Progenitor cell of endocrine pancreas (in vitro differentiated cells): ENCODE measurements around the gene WNT3A. TPM values are rescaled to one million over a fixed set of nuclear protein-coding genes. Genes with fewer than 3 reads are reported as not detected.
A peak's percentile ranks its signal among the peaks of the same experiment; 100 is the strongest.

ENCODE experiments used
- DNase-seq: peaks from one replicate; pipeline ENCODE4 v3.0.0; 2021; ENCODE audit warnings: low spot score; ENCODE audit not compliant: unreplicated experiment
- H3K27ac Mint-ChIP-seq: 2 replicates; pipeline ENCODE4 v1.8.0; 2021; ENCODE audit warnings: mild to moderate bottlenecking, moderate library complexity, mixed read lengths
- H3K27me3 Mint-ChIP-seq: 2 replicates; pipeline ENCODE4 v1.8.0; 2021; ENCODE audit warnings: mixed read lengths
- H3K36me3 Mint-ChIP-seq: 2 replicates; pipeline ENCODE4 v1.8.0; 2022; ENCODE audit warnings: mixed read lengths; ENCODE audit not compliant: insufficient read depth
- H3K4me1 Mint-ChIP-seq: 2 replicates; pipeline ENCODE4 v1.8.0; 2021; ENCODE audit warnings: low read depth, mixed read lengths
- H3K4me3 Mint-ChIP-seq: 2 replicates; pipeline ENCODE4 v1.8.0; 2021; ENCODE audit warnings: low read depth, mild to moderate bottlenecking, moderate library complexity, mixed read lengths
- H3K9me3 Mint-ChIP-seq: 2 replicates; pipeline ENCODE4 v1.8.0; 2021; ENCODE audit warnings: low read depth, mixed read lengths
- total RNA-seq: library from RNA; stranded (reverse); gene quantifications from 2 replicates; pipeline ENCODE4 v1.2.1, GENCODE V29; 2021
- TF ChIP-seq, protein P1 (sequence below): fragments of 200-600 bp; sonication (generic); IDR thresholded peaks from one replicate; pipeline ENCODE4 v1.5.0; 2021; ENCODE audit warnings: antibody characterized with exemption, mild to moderate bottlenecking; ENCODE audit not compliant: unreplicated experiment

The WNT3A gene
- total RNA-seq, 1 donor from 2014 or later: not detected

DNA sequence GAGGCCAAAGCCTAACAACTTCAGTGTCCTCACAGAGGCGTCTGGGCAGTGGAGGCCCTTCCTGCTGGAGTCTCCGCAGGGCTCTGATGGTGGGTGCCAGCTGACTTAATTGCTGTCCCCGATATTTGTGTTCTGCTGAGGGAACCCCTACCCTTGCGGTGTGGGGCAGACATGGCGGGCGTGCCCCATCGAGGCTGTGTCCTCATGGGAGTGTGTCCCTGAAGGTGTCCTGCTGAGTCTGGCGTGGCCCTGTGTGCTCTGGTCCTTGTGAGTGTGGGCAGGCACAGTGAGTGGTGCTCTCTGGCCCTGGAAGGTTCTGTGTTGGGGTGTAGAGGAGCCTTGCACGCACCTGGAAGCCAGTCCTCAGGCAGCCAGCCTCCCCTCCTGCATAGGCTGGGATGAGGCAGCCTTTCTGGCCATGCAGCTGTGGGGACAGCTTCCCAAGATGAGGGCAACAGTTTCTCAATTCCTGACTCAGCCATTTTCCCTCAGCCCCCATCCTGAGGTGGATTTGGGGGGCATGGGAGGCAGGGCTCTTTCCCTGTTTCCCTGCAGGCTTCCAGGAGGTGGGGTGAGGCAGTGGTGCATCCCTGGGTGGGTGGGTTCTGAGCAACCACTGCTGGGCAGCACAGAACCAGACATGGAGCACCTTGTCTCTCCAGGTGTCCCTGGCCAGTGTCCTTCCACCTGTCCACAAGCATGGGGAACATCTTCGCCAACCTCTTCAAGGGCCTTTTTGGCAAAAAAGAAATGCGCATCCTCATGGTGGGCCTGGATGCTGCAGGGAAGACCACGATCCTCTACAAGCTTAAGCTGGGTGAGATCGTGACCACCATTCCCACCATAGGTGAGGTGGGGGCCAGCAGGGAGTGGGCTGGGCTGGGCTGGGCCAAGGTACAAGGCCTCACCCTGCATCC lies 89.9 kb downstream of the WNT3A start:
- TF ChIP-seq, protein P1, sequence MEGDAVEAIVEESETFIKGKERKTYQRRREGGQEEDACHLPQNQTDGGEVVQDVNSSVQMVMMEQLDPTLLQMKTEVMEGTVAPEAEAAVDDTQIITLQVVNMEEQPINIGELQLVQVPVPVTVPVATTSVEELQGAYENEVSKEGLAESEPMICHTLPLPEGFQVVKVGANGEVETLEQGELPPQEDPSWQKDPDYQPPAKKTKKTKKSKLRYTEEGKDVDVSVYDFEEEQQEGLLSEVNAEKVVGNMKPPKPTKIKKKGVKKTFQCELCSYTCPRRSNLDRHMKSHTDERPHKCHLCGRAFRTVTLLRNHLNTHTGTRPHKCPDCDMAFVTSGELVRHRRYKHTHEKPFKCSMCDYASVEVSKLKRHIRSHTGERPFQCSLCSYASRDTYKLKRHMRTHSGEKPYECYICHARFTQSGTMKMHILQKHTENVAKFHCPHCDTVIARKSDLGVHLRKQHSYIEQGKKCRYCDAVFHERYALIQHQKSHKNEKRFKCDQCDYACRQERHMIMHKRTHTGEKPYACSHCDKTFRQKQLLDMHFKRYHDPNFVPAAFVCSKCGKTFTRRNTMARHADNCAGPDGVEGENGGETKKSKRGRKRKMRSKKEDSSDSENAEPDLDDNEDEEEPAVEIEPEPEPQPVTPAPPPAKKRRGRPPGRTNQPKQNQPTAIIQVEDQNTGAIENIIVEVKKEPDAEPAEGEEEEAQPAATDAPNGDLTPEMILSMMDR: no peak
- H3K4me1 Mint-ChIP-seq: peaks cover 8% of the 10 kb centered on the region
- no peak overlapping the region for H3K27ac Mint-ChIP-seq
- no peak for DNase-seq
- peaks cover 34% of the 10 kb centered on the region for H3K36me3 Mint-ChIP-seq
- H3K27me3 Mint-ChIP-seq: no peaks in the 10 kb centered on the region
- peaks cover 14% of the 10 kb centered on the region for H3K9me3 Mint-ChIP-seq
- H3K4me3 Mint-ChIP-seq: no peak overlapping the region

DNA sequence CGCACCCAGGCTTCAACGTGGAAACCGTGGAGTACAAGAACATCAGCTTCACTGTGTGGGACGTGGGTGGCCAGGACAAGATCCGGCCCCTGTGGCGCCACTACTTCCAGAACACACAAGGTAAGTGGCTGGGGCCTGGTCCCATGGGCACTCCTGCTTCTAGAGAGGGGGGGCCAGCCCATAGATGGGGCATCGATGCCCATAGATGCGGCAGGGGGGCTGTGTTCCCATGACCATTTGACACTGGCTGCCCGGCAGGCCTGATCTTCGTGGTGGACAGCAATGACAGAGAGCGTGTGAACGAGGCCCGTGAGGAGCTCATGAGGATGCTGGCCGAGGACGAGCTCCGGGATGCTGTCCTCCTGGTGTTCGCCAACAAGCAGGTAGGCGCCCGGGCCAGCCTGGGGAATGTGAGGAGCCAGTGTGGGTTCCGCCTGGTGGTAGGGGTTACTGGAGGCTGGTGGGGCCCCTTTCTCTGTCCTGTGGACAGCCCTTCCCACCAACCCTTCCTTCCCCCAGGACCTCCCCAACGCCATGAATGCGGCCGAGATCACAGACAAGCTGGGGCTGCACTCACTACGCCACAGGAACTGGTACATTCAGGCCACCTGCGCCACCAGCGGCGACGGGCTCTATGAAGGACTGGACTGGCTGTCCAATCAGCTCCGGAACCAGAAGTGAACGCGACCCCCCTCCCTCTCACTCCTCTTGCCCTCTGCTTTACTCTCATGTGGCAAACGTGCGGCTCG lies 90.7 kb downstream of the WNT3A start:
- Mint-ChIP-seq H3K27ac (peak overlapping the region; percentile 45), H3K4me3 (no peak overlapping the region), H3K27me3 (no peaks in the 10 kb centered on the region), H3K36me3 (peaks cover 29% of the 10 kb centered on the region), H3K9me3 (peaks cover 14% of the 10 kb centered on the region), H3K4me1 (peaks cover 4% of the 10 kb centered on the region)
- no peak for DNase-seq
- TF ChIP-seq, protein P1: no peak

DNA sequence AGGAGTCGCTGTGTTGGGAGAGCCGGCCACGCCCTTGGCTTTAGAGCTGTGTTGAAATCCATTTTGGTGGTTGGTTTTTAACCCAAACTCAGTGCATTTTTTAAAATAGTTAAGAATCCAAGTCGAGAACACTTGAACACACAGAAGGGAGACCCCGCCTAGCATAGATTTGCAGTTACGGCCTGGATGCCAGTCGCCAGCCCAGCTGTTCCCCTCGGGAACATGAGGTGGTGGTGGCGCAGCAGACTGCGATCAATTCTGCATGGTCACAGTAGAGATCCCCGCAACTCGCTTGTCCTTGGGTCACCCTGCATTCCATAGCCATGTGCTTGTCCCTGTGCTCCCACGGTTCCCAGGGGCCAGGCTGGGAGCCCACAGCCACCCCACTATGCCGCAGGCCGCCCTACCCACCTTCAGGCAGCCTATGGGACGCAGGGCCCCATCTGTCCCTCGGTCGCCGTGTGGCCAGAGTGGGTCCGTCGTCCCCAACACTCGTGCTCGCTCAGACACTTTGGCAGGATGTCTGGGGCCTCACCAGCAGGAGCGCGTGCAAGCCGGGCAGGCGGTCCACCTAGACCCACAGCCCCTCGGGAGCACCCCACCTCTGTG lies 91.6 kb downstream of the WNT3A start:
- TF ChIP-seq, protein P1: no peak
- H3K4me3 Mint-ChIP-seq: no peak overlapping the region
- H3K27me3 Mint-ChIP-seq: no peaks in the 10 kb centered on the region
- H3K9me3 Mint-ChIP-seq: peaks cover 14% of the 10 kb centered on the region
- no peak overlapping the region for H3K27ac Mint-ChIP-seq
- peaks cover 4% of the 10 kb centered on the region for H3K4me1 Mint-ChIP-seq
- H3K36me3 Mint-ChIP-seq: peaks cover 28% of the 10 kb centered on the region
- no peak for DNase-seq

DNA sequence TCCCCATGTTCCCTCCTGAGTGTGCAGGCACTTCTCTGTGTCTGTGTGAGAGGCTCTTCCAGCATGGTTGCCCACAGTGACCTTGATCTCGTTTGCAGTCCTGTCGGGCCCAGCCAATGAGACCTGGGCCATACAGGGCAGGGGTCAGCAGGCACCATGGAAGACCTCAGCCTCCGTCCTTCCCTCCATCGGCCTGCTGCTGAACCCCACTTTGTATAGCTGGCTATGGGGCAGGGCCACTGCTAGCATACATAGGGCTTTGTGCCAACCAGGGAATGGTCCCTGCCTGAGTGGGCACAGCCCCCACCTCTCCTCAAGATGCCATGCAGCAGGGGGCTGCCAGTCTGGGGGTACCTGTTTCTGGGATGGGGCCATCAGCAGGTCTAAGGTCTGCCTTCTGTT lies 92.5 kb downstream of the WNT3A start:
- TF ChIP-seq, protein P1: no peak
- H3K4me1 Mint-ChIP-seq: peaks cover 4% of the 10 kb centered on the region
- DNase-seq: no peak
- H3K9me3 Mint-ChIP-seq: peaks cover 11% of the 10 kb centered on the region
- no peak overlapping the region for H3K4me3 Mint-ChIP-seq
- no peak overlapping the region for H3K27ac Mint-ChIP-seq
- no peaks in the 10 kb centered on the region for H3K27me3 Mint-ChIP-seq
- peaks cover 24% of the 10 kb centered on the region for H3K36me3 Mint-ChIP-seq
